CD14-positive monocyte (primary cell): ENCODE measurements around the gene ITGAL. TPM values are rescaled to one million over a fixed set of nuclear protein-coding genes. Genes with fewer than 3 reads are reported as not detected.

Experiments used
- DNase-seq, 3 donors: peaks; one replicate each; pipeline ENCODE4 v3.0.0-alpha.2; 2011 to 2022
- H2AFZ ChIP-seq: 2 replicates; pipeline ENCODE4 v1.6.0; 2012; ENCODE audit warnings: mild to moderate bottlenecking, low read depth, low read length, inconsistent platforms; ENCODE audit not compliant: insufficient read depth, poor library complexity, severe bottlenecking
- H3K27ac ChIP-seq, 2 donors: 1 replicate in 1 of 2; 2 replicates in 1 of 2; pipeline ENCODE4 v1.5.1; 2012 to 2013; ENCODE audit warnings: low read length in 2 of 2, control low read depth in 1 of 2, inconsistent platforms in 1 of 2, low read depth in 1 of 2, mild to moderate bottlenecking in 1 of 2
- H3K27me3 ChIP-seq, 2 donors: one replicate each; pipeline versions ENCODE4 v1.6.0 to v1.6.1; 2011 to 2013; ENCODE audit warnings: low read length in 2 of 2; ENCODE audit not compliant: control insufficient read depth in 2 of 2, insufficient read depth in 2 of 2
- H3K36me3 ChIP-seq, 2 donors: replicated peaks in 1 of 2; 1 replicate in 1 of 2; 2 replicates in 1 of 2; pipeline versions ENCODE4 v1.5.1 to v1.6.1; 2012 to 2013; ENCODE audit warnings: low read length in 2 of 2, control low read depth in 1 of 2, inconsistent platforms in 1 of 2, mild to moderate bottlenecking in 1 of 2; ENCODE audit not compliant: insufficient read depth in 2 of 2, control insufficient read depth in 1 of 2
- H3K4me1 ChIP-seq, 2 donors: 1 replicate in 1 of 2; 2 replicates in 1 of 2; pipeline versions ENCODE4 v1.5.1 to v1.6.1; 2012 to 2013; ENCODE audit warnings: low read length in 2 of 2, control low read depth in 1 of 2, inconsistent platforms in 1 of 2, mild to moderate bottlenecking in 1 of 2, moderate library complexity in 1 of 2; ENCODE audit not compliant: insufficient read depth in 2 of 2, control insufficient read depth in 1 of 2
- H3K4me2 ChIP-seq: replicated peaks from 2 replicates; pipeline ENCODE3; 2012; ENCODE audit warnings: low read length, moderate library complexity, mild to moderate bottlenecking; ENCODE audit not compliant: poor library complexity, severe bottlenecking; ENCODE audit errors: extremely low read depth
- H3K4me3 ChIP-seq, 3 experiments: fragments of 200-600 bp in 1 of 3; sonication (generic) in 1 of 3; replicated peaks in 1 of 3; 1 replicate in 2 of 3; 2 replicates in 1 of 3; pipeline ENCODE4 v1.5.1; 2011 to 2013; ENCODE audit warnings: low read length in 3 of 3, mild to moderate bottlenecking in 3 of 3, control low read depth in 2 of 3, low read depth in 2 of 3, inconsistent platforms in 1 of 3, moderate library complexity in 1 of 3
- H3K79me2 ChIP-seq: 2 replicates; pipeline ENCODE4 v1.6.0; 2012; ENCODE audit warnings: mild to moderate bottlenecking, control low read depth, inconsistent platforms, low read length, moderate library complexity; ENCODE audit not compliant: insufficient read depth
- H3K9ac ChIP-seq: 2 replicates; pipeline ENCODE4 v1.6.0; 2017; ENCODE audit warnings: low read length, mild to moderate bottlenecking; ENCODE audit not compliant: insufficient read depth, poor library complexity, severe bottlenecking
- H3K9me3 ChIP-seq, 2 donors: replicated peaks in 1 of 2; 1 replicate in 1 of 2; 2 replicates in 1 of 2; pipeline versions ENCODE4 v1.5.1 to v1.6.1; 2012 to 2013; ENCODE audit warnings: low read length in 2 of 2, control low read depth in 1 of 2; ENCODE audit not compliant: control insufficient read depth in 1 of 2, insufficient read depth in 1 of 2
- H4K20me1 ChIP-seq: 2 replicates; pipeline ENCODE4 v1.6.0; 2012; ENCODE audit warnings: mild to moderate bottlenecking, low read length, control low read depth, moderate library complexity; ENCODE audit not compliant: insufficient read depth
- H3K27ac Mint-ChIP-seq, 7 donors: one replicate each; pipeline ENCODE4 v1.8.0; 2020; ENCODE audit warnings: mild to moderate bottlenecking in 7 of 7, mixed read lengths in 7 of 7, moderate library complexity in 6 of 7, inconsistent platforms in 2 of 7
- H3K27me3 Mint-ChIP-seq, 3 donors: one replicate each; pipeline ENCODE4 v1.8.0; 2021 to 2022; ENCODE audit warnings: low read depth in 3 of 3, mild to moderate bottlenecking in 3 of 3, mixed read lengths in 3 of 3, moderate library complexity in 3 of 3, inconsistent platforms in 1 of 3
- H3K36me3 Mint-ChIP-seq, 2 donors: one replicate each; pipeline ENCODE4 v1.8.0; 2020; ENCODE audit warnings: mixed read lengths in 2 of 2, inconsistent platforms in 1 of 2, mild to moderate bottlenecking in 1 of 2
- H3K4me1 Mint-ChIP-seq: one replicate; pipeline ENCODE4 v1.8.0; 2020; ENCODE audit warnings: mild to moderate bottlenecking, mixed read lengths
- H3K4me3 Mint-ChIP-seq, 2 donors: one replicate each; pipeline ENCODE4 v1.8.0; 2020; ENCODE audit warnings: mild to moderate bottlenecking in 2 of 2, mixed read lengths in 2 of 2, moderate library complexity in 1 of 2
- H3K9me3 Mint-ChIP-seq, 7 donors: one replicate each; pipeline ENCODE4 v1.8.0; 2020 to 2022; ENCODE audit warnings: mixed read lengths in 7 of 7, mild to moderate bottlenecking in 6 of 7, moderate library complexity in 6 of 7, inconsistent platforms in 2 of 7
- CTCF ChIP-seq: fragments of 200-600 bp; IDR thresholded peaks from one replicate; pipeline ENCODE4 v1.8.0; 2022; ENCODE audit warnings: antibody characterized with exemption, mild to moderate bottlenecking
- WGBS: methylation state at CpG from one replicate; pipeline ENCODE4 v1.1.5; 2013; ENCODE audit warnings: missing lambda C conversion rate; ENCODE audit not compliant: insufficient coverage; 5-methylcytosine and 5-hydroxymethylcytosine counted together
- intact Hi-C, 2 donors: fragments of 100-400 bp; cut with micrococcal nuclease; formaldehyde crosslinking; loops; one replicate each; pipeline versions ENCODE4 v1.15.0 to v1.15.1; 2023
- polyA plus RNA-seq, 3 donors: library from polyadenylated mRNA; depleted of rRNA in 1 of 3; unstranded in 2 of 3; stranded (reverse) in 1 of 3; fragments of 300-500 nt in 2 of 3; fragments of >200 nt in 1 of 3; fragmentation: Illumina TruSeq in 2 of 3; gene quantifications; 1 replicate in 2 of 3; 2 replicates in 1 of 3; pipeline ENCODE4 v1.2.3, GENCODE V29; 2012 to 2021

ITGAL gene
- polyA plus RNA-seq, 3 donors, result 56.8 to 474 (median 109) TPM

- peak overlapping the region; percentile 47 for H3K9ac ChIP-seq
- H3K27ac Mint-ChIP-seq, result peak overlapping the region; percentile 5 to 90 (median 59)
- no peaks in the 10 kb centered on the region for H3K36me3 ChIP-seq
- peaks cover 19% of the 10 kb centered on the region for H3K4me1 Mint-ChIP-seq
- H3K9me3 Mint-ChIP-seq, result no peaks in the 10 kb centered on the region
- H3K36me3 Mint-ChIP-seq, result peaks cover 1 to 4% of the 10 kb centered on the region in 2 donors
- H3K79me2 ChIP-seq, result no peaks in the 10 kb centered on the region
- 7% methylated on average over 7 of the region's 8 CpGs for WGBS
- peak overlapping the region; percentile 17 to 65 (median 29) for H3K4me3 ChIP-seq
- no peaks in the 10 kb centered on the region for H3K27me3 Mint-ChIP-seq
- no peak for TF ChIP-seq CTCF
- peak overlapping the region; percentile 74 for H2AFZ ChIP-seq
- peaks cover 12 to 18% of the 10 kb centered on the region in 2 donors for H3K4me1 ChIP-seq
- no peaks in the 10 kb centered on the region for H4K20me1 ChIP-seq
- DNase-seq, result peak in 2 of 3 donors; percentile 32 to 37
- H3K27me3 ChIP-seq, result no peaks in the 10 kb centered on the region
- H3K4me3 Mint-ChIP-seq, result peak overlapping the region; percentile 85 to 93
- intact Hi-C loops, result no loop called here
- no peak overlapping the region for H3K27ac ChIP-seq
- H3K9me3 ChIP-seq, result no peaks in the 10 kb centered on the region
- H3K4me2 ChIP-seq, result peak overlapping the region; percentile 64
These were observed 73.6 kb downstream of the ITGAL start for GRCh38 chr16:30546115-30546514.

- Histone ChIP-seq H4K20me1 (peaks cover 6% of the 10 kb centered on the region), H3K9ac (no peak overlapping the region)
- no peak overlapping the region for H3K4me3 Mint-ChIP-seq
These were observed 76.1 kb downstream of the ITGAL start for GRCh38 chr16:30548416-30549253.

More at GRCh38 chr16:30548416-30549253, 76.1 kb downstream of the ITGAL start:
- H3K9me3 Mint-ChIP-seq, result no peaks in the 10 kb centered on the region
- H3K4me1 ChIP-seq, result peaks cover 21 to 27% of the 10 kb centered on the region in 2 donors
- no peaks in the 10 kb centered on the region for H3K27me3 ChIP-seq
- peaks cover 27% of the 10 kb centered on the region for H3K4me1 Mint-ChIP-seq
- 97% methylated on average over 6 of the region's 8 CpGs for WGBS
- H3K27me3 Mint-ChIP-seq, result peaks cover 0 to 2% (median 0%) of the 10 kb centered on the region in 3 donors
- H3K27ac Mint-ChIP-seq, result no peak overlapping the region
- no peak overlapping the region for H3K4me2 ChIP-seq
- peaks cover 7% of the 10 kb centered on the region for H3K79me2 ChIP-seq
- no peaks in the 10 kb centered on the region for H3K9me3 ChIP-seq
- no peak for TF ChIP-seq CTCF
- H3K36me3 ChIP-seq, result no peaks in the 10 kb centered on the region
- no peak overlapping the region for H3K4me3 ChIP-seq
- no peak overlapping the region for H2AFZ ChIP-seq
- H3K27ac ChIP-seq, result no peak overlapping the region
- peaks cover 5 to 9% of the 10 kb centered on the region in 2 donors for H3K36me3 Mint-ChIP-seq
- DNase-seq, result no peak
- intact Hi-C loops, result no loop called here
